DND-41 (cell line): Measurements from ENCODE around the gene SLC22A16.

Source experiments
- EZH2 ChIP-seq: IDR thresholded peaks from 3 replicates; pipeline ENCODE4 v1.6.1; 2012; ENCODE audit warnings: borderline replicate concordance, low read depth, mild to moderate bottlenecking, moderate library complexity, low read length, inconsistent platforms; ENCODE audit not compliant: severe bottlenecking
- TF ChIP-seq, protein P1 (sequence below): IDR thresholded peaks from 2 replicates; pipeline ENCODE4 v1.5.1; 2012; ENCODE audit warnings: borderline replicate concordance, low read length, moderate library complexity, mild to moderate bottlenecking; ENCODE audit not compliant: poor library complexity, severe bottlenecking; ENCODE audit errors: extremely low read depth

DNA sequence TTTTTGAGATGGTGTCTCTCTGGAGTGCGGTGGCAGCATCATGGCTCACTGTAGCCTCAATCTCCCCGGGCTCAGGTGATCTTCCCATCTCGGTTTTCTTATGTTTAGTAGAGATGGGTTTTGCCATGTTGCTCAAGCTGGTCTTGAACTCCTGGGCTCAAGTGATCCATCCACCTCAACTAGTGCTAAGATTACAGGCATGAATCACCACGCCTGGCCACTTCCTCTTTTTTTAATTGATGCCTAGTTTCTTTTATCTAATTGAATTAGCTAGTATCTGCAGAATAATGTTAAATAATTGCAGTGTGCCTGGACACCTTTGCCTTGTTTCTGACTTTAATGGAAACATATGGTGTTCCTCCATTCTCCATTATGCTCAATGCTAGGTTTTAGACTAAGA is 38.4 kb upstream of the SLC22A16 start:
- TF ChIP-seq, protein P1, sequence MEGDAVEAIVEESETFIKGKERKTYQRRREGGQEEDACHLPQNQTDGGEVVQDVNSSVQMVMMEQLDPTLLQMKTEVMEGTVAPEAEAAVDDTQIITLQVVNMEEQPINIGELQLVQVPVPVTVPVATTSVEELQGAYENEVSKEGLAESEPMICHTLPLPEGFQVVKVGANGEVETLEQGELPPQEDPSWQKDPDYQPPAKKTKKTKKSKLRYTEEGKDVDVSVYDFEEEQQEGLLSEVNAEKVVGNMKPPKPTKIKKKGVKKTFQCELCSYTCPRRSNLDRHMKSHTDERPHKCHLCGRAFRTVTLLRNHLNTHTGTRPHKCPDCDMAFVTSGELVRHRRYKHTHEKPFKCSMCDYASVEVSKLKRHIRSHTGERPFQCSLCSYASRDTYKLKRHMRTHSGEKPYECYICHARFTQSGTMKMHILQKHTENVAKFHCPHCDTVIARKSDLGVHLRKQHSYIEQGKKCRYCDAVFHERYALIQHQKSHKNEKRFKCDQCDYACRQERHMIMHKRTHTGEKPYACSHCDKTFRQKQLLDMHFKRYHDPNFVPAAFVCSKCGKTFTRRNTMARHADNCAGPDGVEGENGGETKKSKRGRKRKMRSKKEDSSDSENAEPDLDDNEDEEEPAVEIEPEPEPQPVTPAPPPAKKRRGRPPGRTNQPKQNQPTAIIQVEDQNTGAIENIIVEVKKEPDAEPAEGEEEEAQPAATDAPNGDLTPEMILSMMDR = no peak
- TF ChIP-seq EZH2 = no peak
